HG02938 (cell line): ENCODE data around the gene RUBCNL.

Experiments used
- ATAC-seq: cut with Tn5 transposase; IDR thresholded peaks from one replicate; pipeline ENCODE4 v1.9.1; 2021; ENCODE audit warnings: mild to moderate bottlenecking, moderate library complexity; ENCODE audit not compliant: unreplicated experiment

The RUBCNL gene

DNA sequence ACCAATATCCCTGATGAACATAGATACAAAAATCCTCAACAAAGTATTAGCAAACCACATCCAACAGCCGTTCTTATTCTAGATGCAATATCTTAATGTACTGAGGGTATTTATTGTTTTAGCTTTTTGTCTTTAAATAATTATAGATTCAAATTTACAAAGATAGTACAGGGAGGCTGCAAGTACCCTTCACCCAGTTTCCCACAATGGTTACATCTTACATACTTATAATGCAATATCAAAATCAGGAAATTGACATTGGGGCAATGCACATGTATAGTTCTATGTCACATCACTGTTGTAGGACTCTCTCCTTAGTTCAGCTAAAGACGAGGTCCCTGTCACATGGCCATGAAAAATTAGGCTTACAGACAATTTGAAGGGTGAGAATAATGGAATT, 75.8 kb downstream of the RUBCNL start:
- ATAC-seq = no peak

DNA sequence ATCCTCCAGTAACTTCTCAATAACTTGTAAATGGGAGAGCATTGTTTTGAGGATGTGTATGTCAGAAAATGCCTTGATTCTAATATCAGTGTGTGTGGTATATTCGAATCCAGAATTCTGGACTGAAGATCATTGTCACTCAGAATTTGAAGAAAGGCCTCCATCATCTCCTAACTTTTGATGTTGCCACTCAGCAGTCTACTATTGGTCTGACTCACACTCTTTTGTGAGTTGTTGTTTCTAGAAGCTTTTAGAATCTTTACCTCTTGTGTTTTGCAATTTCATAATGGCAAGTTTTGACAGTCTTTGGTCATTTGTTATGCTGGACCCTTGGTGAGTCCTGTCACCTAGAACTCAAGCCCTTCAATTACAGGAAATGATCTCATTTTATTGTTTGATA, 77.0 kb downstream of the RUBCNL start:
- no peak for ATAC-seq

DNA sequence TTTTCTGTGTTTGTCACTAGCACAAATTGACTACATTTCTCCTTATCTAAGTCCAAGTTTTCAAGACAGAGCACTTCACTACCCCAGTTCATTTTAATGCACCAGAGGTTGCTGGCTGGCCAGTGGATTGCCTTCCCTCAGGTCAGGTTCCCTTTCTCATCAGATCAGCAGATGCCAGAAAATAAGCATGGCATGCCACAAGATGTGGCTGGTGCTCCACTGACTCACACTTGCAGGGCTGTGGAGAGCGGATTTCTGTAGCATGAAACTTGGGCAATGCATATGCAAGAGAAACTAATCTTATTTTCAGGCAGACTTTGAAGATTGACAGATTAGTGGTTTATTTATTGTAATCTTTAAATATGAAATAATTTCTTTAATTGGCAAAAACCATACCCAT, 79.5 kb downstream of the RUBCNL start:
- ATAC-seq = no peak

DNA sequence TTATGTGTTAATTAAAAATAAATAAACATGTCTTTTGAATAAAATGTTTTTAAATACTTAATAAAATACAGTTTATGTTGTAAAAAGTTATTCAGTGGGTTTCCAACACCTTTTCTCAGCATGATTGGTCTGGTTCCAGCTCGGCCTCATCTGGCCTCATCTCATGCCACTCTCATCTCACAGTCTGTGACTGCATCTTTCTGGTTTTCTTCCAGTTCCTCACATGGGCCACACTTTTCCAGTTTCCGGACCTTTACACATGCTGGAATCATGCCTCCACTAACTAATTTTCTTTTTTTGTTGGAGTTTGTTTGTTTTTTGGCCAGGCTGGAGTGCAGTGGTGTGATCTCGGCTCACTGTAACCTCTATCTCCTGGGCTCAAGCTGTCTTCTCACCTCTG, 82.5 kb downstream of the RUBCNL start:
- no peak for ATAC-seq

DNA sequence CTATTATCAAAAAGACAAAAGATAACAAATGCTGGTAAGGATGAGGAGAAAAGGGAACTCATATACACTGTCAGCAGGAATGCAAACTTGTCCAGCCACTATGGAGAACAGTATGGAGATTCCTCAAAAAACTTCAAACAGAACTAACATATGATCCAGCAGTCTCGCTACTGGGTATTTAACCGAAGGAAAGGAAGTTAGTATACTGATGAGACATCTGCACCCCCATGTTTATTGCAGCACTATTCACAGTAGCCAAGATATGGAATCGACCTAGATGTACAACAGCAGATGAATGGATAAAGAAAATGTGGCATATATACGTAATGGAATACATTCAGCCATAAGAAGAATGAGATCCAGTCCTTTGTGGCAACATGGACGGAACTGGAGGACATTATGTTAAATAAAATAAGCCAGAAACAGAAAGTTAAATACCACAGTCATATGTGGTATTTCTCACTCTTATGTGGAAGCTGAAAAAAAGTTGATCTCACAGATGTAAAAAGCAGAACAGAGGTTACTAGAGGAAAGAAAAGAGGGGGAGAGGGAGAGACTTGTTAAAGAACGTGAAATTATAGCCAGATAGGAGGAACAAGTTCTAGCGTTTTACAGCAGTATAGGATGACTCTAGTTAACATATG, 83.2 kb downstream of the RUBCNL start:
- no peak for ATAC-seq

DNA sequence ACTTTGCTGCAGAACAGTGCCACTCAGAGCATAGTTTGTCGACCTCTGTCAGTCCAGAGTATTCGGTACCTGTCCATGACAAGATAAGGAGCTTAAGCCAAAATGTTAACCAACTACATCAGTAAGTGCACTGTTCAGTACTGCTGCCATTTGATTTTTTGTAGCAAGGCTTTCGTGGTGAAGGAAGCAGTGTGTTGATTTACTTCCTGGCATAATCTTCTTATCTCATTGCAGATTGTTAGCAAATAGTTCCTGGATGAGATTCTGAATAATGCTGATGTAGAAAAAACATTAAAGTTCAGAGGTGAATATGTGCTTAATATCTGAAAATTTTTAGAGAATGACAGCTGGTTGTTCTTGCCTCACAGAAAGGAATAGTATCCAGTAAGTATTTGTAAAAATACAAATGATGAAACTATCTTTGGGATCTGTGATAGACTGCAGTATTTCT, 89.7 kb downstream of the RUBCNL start:
- no peak for ATAC-seq

DNA sequence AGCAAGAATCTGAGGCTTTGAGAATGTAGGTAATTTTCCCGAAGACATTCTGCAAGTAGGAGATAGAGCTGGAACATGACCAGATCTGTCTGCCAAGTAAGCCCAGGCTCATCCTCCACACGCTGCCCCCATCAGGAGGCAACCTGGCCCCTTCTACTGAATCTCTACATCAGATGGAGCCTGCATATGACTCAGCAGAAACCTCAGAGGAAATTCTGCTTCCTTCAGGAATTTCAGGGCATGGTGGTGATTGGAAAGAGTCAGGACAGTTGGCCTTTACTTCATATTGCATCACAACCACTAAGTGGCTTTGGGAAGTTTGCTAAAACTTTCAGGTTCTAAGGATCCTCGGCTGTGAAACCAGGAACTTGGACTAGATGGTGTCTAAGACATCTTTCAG, 90.1 kb downstream of the RUBCNL start:
- no peak for ATAC-seq

DNA sequence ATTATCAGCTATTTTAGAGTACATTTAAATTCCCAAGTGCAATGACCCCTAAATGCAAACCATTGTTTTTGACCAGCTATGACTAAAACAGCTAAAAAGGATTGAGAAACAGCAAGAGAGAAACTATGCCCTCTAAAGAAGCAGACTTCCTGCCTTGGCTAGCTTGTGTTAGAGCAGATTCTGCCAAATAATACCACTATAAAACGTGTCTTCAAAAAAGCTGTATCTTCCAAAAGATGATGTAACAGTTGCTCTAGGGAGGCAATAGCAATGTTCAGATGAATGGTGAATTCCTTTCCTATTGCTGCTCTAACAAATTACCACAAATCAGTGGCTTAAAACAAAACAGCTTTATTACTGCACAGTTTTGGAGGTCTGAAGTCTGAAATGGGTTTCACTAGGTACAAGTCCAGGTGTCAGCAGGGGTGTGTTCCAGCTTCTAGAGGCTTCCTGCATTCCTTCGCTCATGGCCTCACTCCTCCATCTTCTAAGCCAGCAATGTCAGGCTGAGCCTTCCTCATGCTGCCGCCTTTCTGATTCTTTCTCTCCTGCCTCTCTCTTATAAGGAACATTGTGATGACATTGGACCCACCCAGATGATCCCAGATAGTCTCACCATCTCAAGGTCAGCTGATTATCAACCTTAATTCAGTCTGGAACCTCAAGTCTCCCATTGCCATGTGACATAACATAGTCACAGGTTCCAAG, 90.8 kb downstream of the RUBCNL start:
- no peak for ATAC-seq

DNA sequence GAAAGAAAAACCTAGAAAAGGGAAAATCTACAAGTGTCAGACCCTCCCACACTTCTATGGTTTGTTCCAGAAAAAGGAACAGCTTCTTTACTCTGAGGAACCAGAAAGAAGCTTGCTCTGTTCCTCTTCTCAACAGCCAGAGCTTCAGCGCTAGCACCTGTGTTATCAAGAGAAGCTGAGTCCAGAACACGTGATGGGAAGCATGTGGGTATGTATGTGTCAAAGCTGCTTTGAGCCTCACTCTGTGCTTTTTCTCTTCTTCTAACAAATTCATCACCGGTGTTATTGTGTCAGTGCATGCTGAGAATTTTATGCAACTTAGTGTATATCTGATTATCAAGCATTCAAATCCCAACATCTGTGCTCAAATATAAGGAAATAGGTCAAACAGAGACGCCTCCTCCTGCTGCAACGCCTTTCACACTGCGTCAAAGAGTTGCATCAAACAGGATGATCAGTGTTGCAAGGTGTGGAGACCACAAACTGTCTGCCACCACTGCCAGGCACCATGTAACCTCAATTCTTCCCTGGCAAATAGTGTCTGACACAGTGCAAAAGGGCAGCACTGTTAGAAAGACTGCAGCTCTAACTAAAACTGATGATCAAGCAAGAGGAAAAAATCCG, 91.4 kb downstream of the RUBCNL start:
- ATAC-seq = no peak

DNA sequence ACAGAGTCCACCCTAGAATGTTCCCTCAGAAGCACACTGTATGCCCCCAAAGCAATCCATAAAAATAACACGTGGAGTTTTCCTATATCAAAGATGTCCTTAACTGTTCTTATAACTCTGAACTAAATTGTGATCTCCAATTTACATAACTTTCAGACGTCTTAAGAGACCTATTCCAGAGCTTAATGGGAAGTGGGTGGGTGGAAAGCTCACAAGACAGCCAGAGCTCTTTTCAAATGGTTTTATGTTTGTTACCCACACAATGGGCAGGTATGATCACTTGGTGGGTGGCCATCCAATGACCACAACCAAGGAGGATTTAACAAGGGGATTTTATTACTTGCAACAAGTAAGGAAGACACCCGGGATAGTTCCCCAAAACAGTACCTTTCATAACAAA, 93.6 kb downstream of the RUBCNL start:
- ATAC-seq = no peak
